Neural progenitor cell (in vitro differentiated cells): Measurements from ENCODE around the gene GPM6B. TPM values are rescaled to one million over a fixed set of nuclear protein-coding genes. Genes with fewer than 3 reads are reported as not detected.

Experiments used
- DNase-seq: peaks from one replicate; pipeline ENCODE4 v3.0.0-alpha.2; 2016; ENCODE audit warnings: low spot score
- H2AFZ ChIP-seq: fragments of 200-600 bp; sonication (generic); replicated peaks from 2 replicates; pipeline ENCODE4 v1.6.1; 2016; ENCODE audit warnings: antibody characterized with exemption
- H3F3A ChIP-seq: fragments of 200-600 bp; sonication (generic); 2 replicates; pipeline ENCODE4 v1.6.1; 2016; ENCODE audit warnings: antibody characterized with exemption, low read depth
- H3K27ac ChIP-seq: fragments of 200-600 bp; sonication (generic); 2 replicates; pipeline ENCODE4 v1.5.1; 2016; ENCODE audit warnings: mild to moderate bottlenecking
- H3K27me3 ChIP-seq: fragments of 200-600 bp; sonication (generic); 2 replicates; pipeline ENCODE4 v1.6.1; 2016; ENCODE audit warnings: mild to moderate bottlenecking, moderate library complexity
- H3K36me3 ChIP-seq: fragments of 200-600 bp; sonication (generic); 2 replicates; pipeline ENCODE4 v1.5.1; 2016
- H3K4me1 ChIP-seq: fragments of 200-600 bp; sonication (generic); 2 replicates; pipeline ENCODE4 v1.6.1; 2016; ENCODE audit warnings: mixed run types
- H3K4me2 ChIP-seq: fragments of 200-600 bp; sonication (generic); 2 replicates; pipeline ENCODE4 v1.6.1; 2016
- H3K4me3 ChIP-seq: fragments of 200-600 bp; sonication (generic); 2 replicates; pipeline ENCODE4 v1.5.1; 2016
- H3K79me2 ChIP-seq: fragments of 200-600 bp; sonication (generic); 2 replicates; pipeline ENCODE4 v1.6.1; 2016; ENCODE audit warnings: low read depth
- H3K9ac ChIP-seq: fragments of 200-600 bp; sonication (generic); 2 replicates; pipeline ENCODE4 v1.6.1; 2016
- H3K9me3 ChIP-seq: fragments of 200-600 bp; sonication (generic); 2 replicates; pipeline ENCODE4 v1.5.1; 2016; ENCODE audit warnings: low read depth
- H4K20me1 ChIP-seq: fragments of 200-600 bp; sonication (generic); 2 replicates; pipeline ENCODE4 v1.6.1; 2016; ENCODE audit warnings: low read depth
- H3K27ac Mint-ChIP-seq: 3 replicates; pipeline ENCODE4 v1.8.0; 2021; ENCODE audit warnings: mixed read lengths
- H3K27me3 Mint-ChIP-seq: 2 replicates; pipeline ENCODE4 v1.8.0; 2022; ENCODE audit warnings: low read depth, mild to moderate bottlenecking, inconsistent platforms, moderate library complexity, mixed read lengths; ENCODE audit not compliant: insufficient read depth
- H3K36me3 Mint-ChIP-seq: 3 replicates; pipeline ENCODE4 v1.8.0; 2021; ENCODE audit warnings: mixed read lengths
- H3K4me1 Mint-ChIP-seq: 3 replicates; pipeline ENCODE4 v1.8.0; 2021; ENCODE audit warnings: mixed read lengths
- H3K4me3 Mint-ChIP-seq: 3 replicates; pipeline ENCODE4 v1.8.0; 2021; ENCODE audit warnings: mild to moderate bottlenecking, moderate library complexity, mixed read lengths
- H3K9me3 Mint-ChIP-seq: 3 replicates; pipeline ENCODE4 v1.8.0; 2020; ENCODE audit warnings: mixed read lengths
- EZH2 ChIP-seq: fragments of 200-600 bp; sonication (generic); IDR thresholded peaks from 2 replicates; pipeline ENCODE4 v1.6.1; 2017; ENCODE audit warnings: antibody characterized with exemption, mild to moderate bottlenecking, moderate library complexity
- EZH2phosphoT487 ChIP-seq: fragments of 200-600 bp; sonication (generic); IDR thresholded peaks from 2 replicates; pipeline ENCODE4 v1.6.1; 2017; ENCODE audit warnings: antibody characterized with exemption
- total RNA-seq: library from RNA; depleted of rRNA; stranded (reverse); fragments of >200 nt; gene quantifications from 2 replicates; pipeline ENCODE4 v1.2.3, GENCODE V29; 2015; ENCODE audit warnings: low replicate concordance
- TF ChIP-seq, protein P1 (sequence below): fragments of 200-600 bp; sonication (generic); IDR thresholded peaks from 2 replicates; pipeline ENCODE4 v1.5.1; 2017; ENCODE audit warnings: antibody characterized with exemption, mild to moderate bottlenecking

Gene GPM6B
- total RNA-seq, 1 donor from 2014 or later = 69.2 TPM

DNA sequence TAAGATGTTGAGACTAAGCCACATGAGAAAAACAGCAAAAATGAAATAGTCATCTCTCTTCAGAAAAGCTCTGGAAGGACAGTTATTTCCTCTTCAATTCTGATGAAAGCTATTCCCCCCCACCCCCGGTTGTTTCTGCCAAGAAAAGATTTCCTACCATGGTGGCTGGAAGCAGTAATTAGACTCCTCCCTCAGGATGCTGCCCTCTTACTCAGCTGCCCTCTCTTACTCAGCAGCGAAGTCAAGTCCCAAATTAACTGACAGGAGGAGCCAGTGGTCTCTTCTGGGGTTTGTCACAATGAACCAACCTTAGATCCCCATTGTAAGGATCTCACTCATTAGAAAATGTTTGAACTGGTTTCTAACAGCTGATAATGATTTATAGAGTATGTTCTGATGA is 38.0 kb downstream of the GPM6B start:
- peaks cover 35% of the 10 kb centered on the region for H3K36me3 Mint-ChIP-seq
- Histone ChIP-seq H3K4me2 (no peak overlapping the region), H3K4me1 (no peaks in the 10 kb centered on the region)

GRCh38 chrX:13776387-13776786 is 40.5 kb downstream of the GPM6B start:
- Histone ChIP-seq H3K27ac (no peak overlapping the region), H3K79me2 (no peaks in the 10 kb centered on the region), H2AFZ (no peak overlapping the region), H3K4me2 (no peak overlapping the region), H3K9me3 (no peaks in the 10 kb centered on the region), H3K4me3 (no peak overlapping the region), H3K27me3 (no peaks in the 10 kb centered on the region), H3K4me1 (no peaks in the 10 kb centered on the region), H4K20me1 (no peaks in the 10 kb centered on the region), H3F3A (no peaks in the 10 kb centered on the region), H3K36me3 (no peaks in the 10 kb centered on the region), H3K9ac (no peak overlapping the region)
- no peak for TF ChIP-seq EZH2phosphoT487
- TF ChIP-seq, protein P1, sequence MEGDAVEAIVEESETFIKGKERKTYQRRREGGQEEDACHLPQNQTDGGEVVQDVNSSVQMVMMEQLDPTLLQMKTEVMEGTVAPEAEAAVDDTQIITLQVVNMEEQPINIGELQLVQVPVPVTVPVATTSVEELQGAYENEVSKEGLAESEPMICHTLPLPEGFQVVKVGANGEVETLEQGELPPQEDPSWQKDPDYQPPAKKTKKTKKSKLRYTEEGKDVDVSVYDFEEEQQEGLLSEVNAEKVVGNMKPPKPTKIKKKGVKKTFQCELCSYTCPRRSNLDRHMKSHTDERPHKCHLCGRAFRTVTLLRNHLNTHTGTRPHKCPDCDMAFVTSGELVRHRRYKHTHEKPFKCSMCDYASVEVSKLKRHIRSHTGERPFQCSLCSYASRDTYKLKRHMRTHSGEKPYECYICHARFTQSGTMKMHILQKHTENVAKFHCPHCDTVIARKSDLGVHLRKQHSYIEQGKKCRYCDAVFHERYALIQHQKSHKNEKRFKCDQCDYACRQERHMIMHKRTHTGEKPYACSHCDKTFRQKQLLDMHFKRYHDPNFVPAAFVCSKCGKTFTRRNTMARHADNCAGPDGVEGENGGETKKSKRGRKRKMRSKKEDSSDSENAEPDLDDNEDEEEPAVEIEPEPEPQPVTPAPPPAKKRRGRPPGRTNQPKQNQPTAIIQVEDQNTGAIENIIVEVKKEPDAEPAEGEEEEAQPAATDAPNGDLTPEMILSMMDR = no peak
- Mint-ChIP-seq H3K36me3 (peaks cover 18% of the 10 kb centered on the region), H3K4me1 (peaks cover 3% of the 10 kb centered on the region), H3K4me3 (no peak overlapping the region), H3K27ac (no peak overlapping the region), H3K27me3 (no peaks in the 10 kb centered on the region), H3K9me3 (no peaks in the 10 kb centered on the region)
- no peak for DNase-seq

More for the DNA sequence above, 38.0 kb downstream of the GPM6B start:
- Mint-ChIP-seq H3K4me1 (peaks cover 6% of the 10 kb centered on the region), H3K27me3 (peaks cover 5% of the 10 kb centered on the region), H3K4me3 (no peak overlapping the region), H3K9me3 (no peaks in the 10 kb centered on the region), H3K27ac (no peak overlapping the region)
- DNase-seq = peak; percentile 24
- H3K36me3 ChIP-seq = no peaks in the 10 kb centered on the region
- H3K9ac ChIP-seq = no peak overlapping the region
- no peaks in the 10 kb centered on the region for H3F3A ChIP-seq
- H2AFZ ChIP-seq = no peak overlapping the region
- H3K4me3 ChIP-seq = no peak overlapping the region
- no peaks in the 10 kb centered on the region for H3K79me2 ChIP-seq
- no peaks in the 10 kb centered on the region for H4K20me1 ChIP-seq
- TF ChIP-seq, protein P1 = peak; percentile 23
- TF ChIP-seq EZH2phosphoT487 = no peak
- no peak overlapping the region for H3K27ac ChIP-seq
- H3K27me3 ChIP-seq = no peaks in the 10 kb centered on the region
- H3K9me3 ChIP-seq = no peaks in the 10 kb centered on the region

- Histone ChIP-seq H3K36me3 (no peaks in the 10 kb centered on the region), H3K79me2 (no peaks in the 10 kb centered on the region), H3K4me2 (no peak overlapping the region), H3F3A (no peaks in the 10 kb centered on the region), H3K27ac (no peak overlapping the region), H2AFZ (no peak overlapping the region), H4K20me1 (no peaks in the 10 kb centered on the region), H3K9me3 (no peaks in the 10 kb centered on the region), H3K9ac (no peak overlapping the region), H3K4me1 (no peaks in the 10 kb centered on the region), H3K27me3 (no peaks in the 10 kb centered on the region), H3K4me3 (no peak overlapping the region)
- no peaks in the 10 kb centered on the region for H3K9me3 Mint-ChIP-seq
- peaks cover 15% of the 10 kb centered on the region for H3K36me3 Mint-ChIP-seq
- H3K27ac Mint-ChIP-seq = no peak overlapping the region
- no peaks in the 10 kb centered on the region for H3K4me1 Mint-ChIP-seq
- H3K4me3 Mint-ChIP-seq = no peak overlapping the region
- TF ChIP-seq, protein P1 = no peak
- no peak for TF ChIP-seq EZH2
- TF ChIP-seq EZH2phosphoT487 = no peak
- no peaks in the 10 kb centered on the region for H3K27me3 Mint-ChIP-seq
- DNase-seq = no peak
Measured at GRCh38 chrX:13775837-13776236, 41.1 kb downstream of the GPM6B start.

- Histone ChIP-seq H3K9me3 (no peaks in the 10 kb centered on the region), H3K36me3 (peaks cover 6% of the 10 kb centered on the region), H3K4me2 (no peak overlapping the region), H4K20me1 (no peaks in the 10 kb centered on the region), H3K27ac (no peak overlapping the region), H3K4me1 (no peaks in the 10 kb centered on the region), H3K27me3 (no peaks in the 10 kb centered on the region), H2AFZ (no peak overlapping the region), H3K4me3 (no peak overlapping the region), H3F3A (no peaks in the 10 kb centered on the region), H3K9ac (no peak overlapping the region), H3K79me2 (no peaks in the 10 kb centered on the region)
- peaks cover 3% of the 10 kb centered on the region for H3K4me1 Mint-ChIP-seq
- H3K9me3 Mint-ChIP-seq = no peaks in the 10 kb centered on the region
- H3K4me3 Mint-ChIP-seq = no peak overlapping the region
- TF ChIP-seq EZH2phosphoT487 (no peak), EZH2 (no peak)
- TF ChIP-seq, protein P1 = no peak
- no peaks in the 10 kb centered on the region for H3K27me3 Mint-ChIP-seq
- no peak overlapping the region for H3K27ac Mint-ChIP-seq
- no peak for DNase-seq
- peaks cover 17% of the 10 kb centered on the region for H3K36me3 Mint-ChIP-seq
Measured at GRCh38 chrX:13774696-13775095, 42.2 kb downstream of the GPM6B start.
